Measurements from ENCODE around the gene C1orf53. TPM values are rescaled to one million over a fixed set of nuclear protein-coding genes. Genes with fewer than 3 reads are reported as not detected.

C1orf53 gene
- polyA plus RNA-seq, 1 donor from 2014 or later, result 2.6 TPM

GRCh38 chr1:197919346-197920066, 17.1 kb downstream of the C1orf53 start:
- Histone ChIP-seq H3K4me2 (ENCODE audit: low read length) (no peak overlapping the region), H3K4me3 (ENCODE audit: low read length) (peak overlapping the region; percentile 30)

GRCh38 chr1:197920067-197920396, 17.6 kb downstream of the C1orf53 start:
- H4K20me1 ChIP-seq (ENCODE audit: insufficient read depth), result no peaks in the 10 kb centered on the region
- peak overlapping the region; percentile 30 for H3K4me3 ChIP-seq (ENCODE audit: low read length)
- no peak overlapping the region for H3K4me2 ChIP-seq (ENCODE audit: low read length)
- no peak overlapping the region for H3K27ac ChIP-seq (ENCODE audit: low read length)
- H3K9ac ChIP-seq (ENCODE audit: low read length), result no peak overlapping the region
- H3K79me2 ChIP-seq (replicated peaks; ENCODE audit: insufficient read depth, low read length), result no peaks in the 10 kb centered on the region
- H3K36me3 ChIP-seq (ENCODE audit: insufficient read depth, low read length), result no peaks in the 10 kb centered on the region
- no peaks in the 10 kb centered on the region for H3F3A ChIP-seq (ENCODE audit: insufficient read depth, low read length, poor library complexity, severe bottlenecking)
- H3K27me3 ChIP-seq (ENCODE audit: insufficient read depth, low read depth, low read length), result peaks cover 77% of the 10 kb centered on the region
- no peaks in the 10 kb centered on the region for H3K9me3 ChIP-seq (ENCODE audit: low read length)
- no peaks in the 10 kb centered on the region for H3K9me2 ChIP-seq (ENCODE audit: insufficient read depth, low read length)
- TF ChIP-seq EZH2 (IDR thresholded peaks at IDR 0.05; ENCODE audit: borderline replicate concordance, insufficient read depth, low read length, poor library complexity, severe bottlenecking) (peak; percentile 16), SMC3 (conservative IDR thresholded peaks at IDR 0.05; ENCODE audit: poor library complexity) (no peak)
- no peak overlapping the region for H2AFZ ChIP-seq (ENCODE audit: low read depth, low read length)

More at GRCh38 chr1:197919346-197920066, 17.1 kb downstream of the C1orf53 start:
- Histone ChIP-seq H3K27me3 (ENCODE audit: insufficient read depth, low read depth, low read length) (peaks cover 82% of the 10 kb centered on the region), H3K36me3 (ENCODE audit: insufficient read depth, low read length) (no peaks in the 10 kb centered on the region), H3K9me2 (ENCODE audit: insufficient read depth, low read length) (no peaks in the 10 kb centered on the region), H3F3A (ENCODE audit: insufficient read depth, low read length, poor library complexity, severe bottlenecking) (no peaks in the 10 kb centered on the region), H3K79me2 (replicated peaks; ENCODE audit: insufficient read depth, low read length) (no peaks in the 10 kb centered on the region), H2AFZ (ENCODE audit: low read depth, low read length) (no peak overlapping the region), H3K27ac (ENCODE audit: low read length) (no peak overlapping the region), H3K9ac (ENCODE audit: low read length) (no peak overlapping the region), H3K9me3 (ENCODE audit: low read length) (no peaks in the 10 kb centered on the region), H4K20me1 (ENCODE audit: insufficient read depth) (no peaks in the 10 kb centered on the region)
- TF ChIP-seq REST (IDR thresholded peaks at IDR 0.05; ENCODE audit: borderline replicate concordance) (no peak), TAF1 (IDR thresholded peaks at IDR 0.05; ENCODE audit: low read depth) (no peak), POLR2AphosphoS5 (IDR thresholded peaks at IDR 0.05) (peak; percentile 67), RAD21 (conservative IDR thresholded peaks at IDR 0.05) (no peak), SMC3 (conservative IDR thresholded peaks at IDR 0.05; ENCODE audit: poor library complexity) (no peak), EZH2 (IDR thresholded peaks at IDR 0.05; ENCODE audit: borderline replicate concordance, insufficient read depth, low read length, poor library complexity, severe bottlenecking) (peak; percentile 69), EP300 (conservative IDR thresholded peaks at IDR 0.05; ENCODE audit: poor library complexity, severe bottlenecking) (no peak)

GRCh38 chr1:197920414-197921117, 18.1 kb downstream of the C1orf53 start:
- H3K9me2 ChIP-seq (ENCODE audit: insufficient read depth, low read length), result no peaks in the 10 kb centered on the region
- TF ChIP-seq REST (IDR thresholded peaks at IDR 0.05; ENCODE audit: borderline replicate concordance) (no peak), TAF1 (IDR thresholded peaks at IDR 0.05; ENCODE audit: low read depth) (no peak), MXI1 (conservative IDR thresholded peaks at IDR 0.05; ENCODE audit: poor library complexity, severe bottlenecking) (no peak), CTCF (IDR thresholded peaks at IDR 0.05; ENCODE audit: poor library complexity, severe bottlenecking) (no peak), SMC3 (conservative IDR thresholded peaks at IDR 0.05; ENCODE audit: poor library complexity) (no peak), RAD21 (conservative IDR thresholded peaks at IDR 0.05) (no peak), POLR2AphosphoS5 (IDR thresholded peaks at IDR 0.05) (no peak)
- no peak overlapping the region for H2AFZ ChIP-seq (ENCODE audit: low read depth, low read length)
- no peaks in the 10 kb centered on the region for H4K20me1 ChIP-seq (ENCODE audit: insufficient read depth)
- no peak overlapping the region for H3K9ac ChIP-seq (ENCODE audit: low read length)
- no peaks in the 10 kb centered on the region for H3F3A ChIP-seq (ENCODE audit: insufficient read depth, low read length, poor library complexity, severe bottlenecking)
- H3K27me3 ChIP-seq (ENCODE audit: insufficient read depth, low read depth, low read length), result peaks cover 72% of the 10 kb centered on the region
- H3K4me3 ChIP-seq (ENCODE audit: low read length), result no peak overlapping the region
- no peaks in the 10 kb centered on the region for H3K79me2 ChIP-seq (replicated peaks; ENCODE audit: insufficient read depth, low read length)
- H3K36me3 ChIP-seq (ENCODE audit: insufficient read depth, low read length), result no peaks in the 10 kb centered on the region
- no peak overlapping the region for H3K27ac ChIP-seq (ENCODE audit: low read length)
- H3K4me2 ChIP-seq (ENCODE audit: low read length), result no peak overlapping the region
- no peaks in the 10 kb centered on the region for H3K9me3 ChIP-seq (ENCODE audit: low read length)
